HCT116 (cell line): Measurements from ENCODE around the gene LRP2BP.

Experiments used
- ATF3 ChIP-seq: IDR thresholded peaks from 2 replicates; pipeline ENCODE4 v1.6.1; 2012
- CBX3 ChIP-seq: IDR thresholded peaks from 2 replicates; pipeline ENCODE4 v1.6.1; 2012; ENCODE audit warnings: low read depth
- CEBPB ChIP-seq: IDR thresholded peaks from 2 replicates; pipeline ENCODE4 v1.6.1; 2012; ENCODE audit warnings: low read depth
- EZH2 ChIP-seq: fragments of 200-600 bp; sonication (generic); IDR thresholded peaks from 2 replicates; pipeline ENCODE4 v1.6.1; 2017; ENCODE audit warnings: antibody characterized with exemption, mixed run types
- POLR2AphosphoS5 ChIP-seq: IDR thresholded peaks from 2 replicates; pipeline ENCODE4 v1.6.1; 2011; ENCODE audit warnings: mild to moderate bottlenecking, low read depth, low read length, moderate library complexity
- RAD21 ChIP-seq: IDR thresholded peaks from 2 replicates; pipeline ENCODE4 v1.6.1; 2012; ENCODE audit warnings: low read depth, mild to moderate bottlenecking
- REST ChIP-seq: IDR thresholded peaks from 2 replicates; pipeline ENCODE4 v1.6.1; 2012; ENCODE audit warnings: low read depth
- SIN3A ChIP-seq: IDR thresholded peaks from 2 replicates; pipeline ENCODE4 v1.6.1; 2012; ENCODE audit warnings: low read depth
- ZFX ChIP-seq: fragments of 450-650 bp; IDR thresholded peaks from 2 replicates; pipeline ENCODE4 v1.6.1; 2017
- TF ChIP-seq, protein P1 (sequence below), 3 experiments: fragments of 200-600 bp in 1 of 3; sonication (generic) in 1 of 3; IDR thresholded peaks in 2 of 3; conservative IDR thresholded peaks in 1 of 3; 2 replicates each; pipeline ENCODE4 v1.5.1; 2012 to 2017; ENCODE audit warnings: low read depth in 2 of 3, low read length in 2 of 3, antibody characterized with exemption in 1 of 3, borderline replicate concordance in 1 of 3, control low read depth in 1 of 3, mild to moderate bottlenecking in 1 of 3, mixed read lengths in 1 of 3, mixed run types in 1 of 3, moderate library complexity in 1 of 3; ENCODE audit not compliant: insufficient read depth in 1 of 3
- TF ChIP-seq, protein P2 (sequence below): IDR thresholded peaks from 2 replicates; pipeline ENCODE4 v1.6.1; 2012

DNA sequence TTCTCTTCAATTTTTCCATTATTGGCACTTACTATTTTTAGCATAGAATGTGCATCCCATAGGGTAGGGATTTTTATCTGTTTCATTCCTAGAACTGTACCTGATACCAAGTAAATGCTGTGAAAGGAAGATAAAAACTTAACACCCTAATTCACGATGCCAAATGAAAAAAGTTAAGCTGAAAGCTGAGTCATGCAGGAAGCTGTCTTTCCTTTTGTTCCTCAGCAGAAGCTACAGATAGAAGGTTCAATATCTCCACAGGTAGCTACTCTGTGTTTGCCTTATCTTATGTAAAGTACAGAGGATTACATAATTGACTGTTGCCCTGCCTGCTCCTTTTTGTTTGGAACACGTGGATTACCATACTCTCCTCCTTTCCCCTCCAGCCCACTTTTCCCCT, 77.0 kb downstream of the LRP2BP start:
- TF ChIP-seq, protein P1, sequence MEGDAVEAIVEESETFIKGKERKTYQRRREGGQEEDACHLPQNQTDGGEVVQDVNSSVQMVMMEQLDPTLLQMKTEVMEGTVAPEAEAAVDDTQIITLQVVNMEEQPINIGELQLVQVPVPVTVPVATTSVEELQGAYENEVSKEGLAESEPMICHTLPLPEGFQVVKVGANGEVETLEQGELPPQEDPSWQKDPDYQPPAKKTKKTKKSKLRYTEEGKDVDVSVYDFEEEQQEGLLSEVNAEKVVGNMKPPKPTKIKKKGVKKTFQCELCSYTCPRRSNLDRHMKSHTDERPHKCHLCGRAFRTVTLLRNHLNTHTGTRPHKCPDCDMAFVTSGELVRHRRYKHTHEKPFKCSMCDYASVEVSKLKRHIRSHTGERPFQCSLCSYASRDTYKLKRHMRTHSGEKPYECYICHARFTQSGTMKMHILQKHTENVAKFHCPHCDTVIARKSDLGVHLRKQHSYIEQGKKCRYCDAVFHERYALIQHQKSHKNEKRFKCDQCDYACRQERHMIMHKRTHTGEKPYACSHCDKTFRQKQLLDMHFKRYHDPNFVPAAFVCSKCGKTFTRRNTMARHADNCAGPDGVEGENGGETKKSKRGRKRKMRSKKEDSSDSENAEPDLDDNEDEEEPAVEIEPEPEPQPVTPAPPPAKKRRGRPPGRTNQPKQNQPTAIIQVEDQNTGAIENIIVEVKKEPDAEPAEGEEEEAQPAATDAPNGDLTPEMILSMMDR (IDR thresholded peaks at IDR 0.05 in 2 of 3, conservative IDR thresholded peaks at IDR 0.05 in 1 of 3; ENCODE audit: borderline replicate concordance in 1 of 3, insufficient read depth in 1 of 3, low read depth in 2 of 3, low read length in 2 of 3), result no peak
- TF ChIP-seq, protein P2, sequence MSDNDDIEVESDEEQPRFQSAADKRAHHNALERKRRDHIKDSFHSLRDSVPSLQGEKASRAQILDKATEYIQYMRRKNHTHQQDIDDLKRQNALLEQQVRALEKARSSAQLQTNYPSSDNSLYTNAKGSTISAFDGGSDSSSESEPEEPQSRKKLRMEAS, result no peak
- TF ChIP-seq CBX3 (no peak), ZFX (no peak), POLR2AphosphoS5 (no peak), CEBPB (no peak), SIN3A (no peak), ATF3 (no peak), REST (no peak), EZH2 (no peak), RAD21 (no peak)
